ENCODE results near the gene ARMC2. TPM values are rescaled to one million over a fixed set of nuclear protein-coding genes. Genes with fewer than 3 reads are reported as not detected.
A peak's percentile ranks its signal among the peaks of the same experiment; 100 is the strongest.

Gene ARMC2
- total RNA-seq, 2 experiments from 2014 or later: 2.6 to 8.4 TPM

GRCh38 chr6:109002882-109003281 lies 154.7 kb downstream of the ARMC2 start:
- Histone ChIP-seq H3K4me2 (ENCODE audit: low read length) (no peak overlapping the region), H2AFZ (ENCODE audit: low read length) (no peak overlapping the region), H3K4me3 (ENCODE audit: low read depth, low read length, poor library complexity, severe bottlenecking) (no peak overlapping the region), H3K27ac (ENCODE audit: low read depth, low read length, poor library complexity, severe bottlenecking) (no peak overlapping the region), H3K79me2 (ENCODE audit: insufficient read depth, low read depth, low read length) (no peaks in the 10 kb centered on the region), H3K36me3 (ENCODE audit: insufficient read depth, low read length) (no peaks in the 10 kb centered on the region), H3K9me3 (ENCODE audit: low read length) (no peaks in the 10 kb centered on the region), H4K20me1 (ENCODE audit: insufficient read depth, low read length) (peaks cover 4% of the 10 kb centered on the region; the same call in 1 of the 2 replicates), H3K4me1 (ENCODE audit: insufficient read depth, low read length, poor library complexity, severe bottlenecking) (peaks cover 3% of the 10 kb centered on the region), H3K9me2 (ENCODE audit: insufficient read depth, low read length) (no peaks in the 10 kb centered on the region)
- no peak for TF ChIP-seq EZH2phosphoT487 (IDR thresholded peaks at IDR 0.05; ENCODE audit: borderline replicate concordance, low read depth, low read length)
- TF ChIP-seq, protein P1, sequence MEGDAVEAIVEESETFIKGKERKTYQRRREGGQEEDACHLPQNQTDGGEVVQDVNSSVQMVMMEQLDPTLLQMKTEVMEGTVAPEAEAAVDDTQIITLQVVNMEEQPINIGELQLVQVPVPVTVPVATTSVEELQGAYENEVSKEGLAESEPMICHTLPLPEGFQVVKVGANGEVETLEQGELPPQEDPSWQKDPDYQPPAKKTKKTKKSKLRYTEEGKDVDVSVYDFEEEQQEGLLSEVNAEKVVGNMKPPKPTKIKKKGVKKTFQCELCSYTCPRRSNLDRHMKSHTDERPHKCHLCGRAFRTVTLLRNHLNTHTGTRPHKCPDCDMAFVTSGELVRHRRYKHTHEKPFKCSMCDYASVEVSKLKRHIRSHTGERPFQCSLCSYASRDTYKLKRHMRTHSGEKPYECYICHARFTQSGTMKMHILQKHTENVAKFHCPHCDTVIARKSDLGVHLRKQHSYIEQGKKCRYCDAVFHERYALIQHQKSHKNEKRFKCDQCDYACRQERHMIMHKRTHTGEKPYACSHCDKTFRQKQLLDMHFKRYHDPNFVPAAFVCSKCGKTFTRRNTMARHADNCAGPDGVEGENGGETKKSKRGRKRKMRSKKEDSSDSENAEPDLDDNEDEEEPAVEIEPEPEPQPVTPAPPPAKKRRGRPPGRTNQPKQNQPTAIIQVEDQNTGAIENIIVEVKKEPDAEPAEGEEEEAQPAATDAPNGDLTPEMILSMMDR (conservative IDR thresholded peaks at IDR 0.05; ENCODE audit: low read length): no peak
- intact Hi-C loops (cut with micrococcal nuclease; ENCODE audit: unreplicated experiment): no loop called here
- CTCF ChIA-PET (ENCODE audit: unreplicated experiment): no interaction called here
- POLR2A ChIA-PET: no interaction called here
- DNase-seq (ENCODE audit: low spot score): no peak
- BruUV-seq (replicated peaks): no TSS peak

- no peaks in the 10 kb centered on the region for H3K9me2 ChIP-seq (ENCODE audit: insufficient read depth, low read length)
- H3K4me3 ChIP-seq (ENCODE audit: low read depth, low read length, poor library complexity, severe bottlenecking): no peak overlapping the region
- ChIA-PET CTCF (ENCODE audit: unreplicated experiment) (no interaction called here), POLR2A (interaction anchor here (0.5 to 1.2 kb wide), 3 partner anchors 8 to 103 kb away, joined by 3 read pairs; no protein-coding TSS in a partner anchor)
- H3K4me1 ChIP-seq (ENCODE audit: insufficient read depth, low read length, poor library complexity, severe bottlenecking): peaks cover 23% of the 10 kb centered on the region
- peaks cover 14% of the 10 kb centered on the region; the same call in 1 of the 2 replicates for H4K20me1 ChIP-seq (ENCODE audit: insufficient read depth, low read length)
- H2AFZ ChIP-seq (ENCODE audit: low read length): no peak overlapping the region
- peaks cover 6% of the 10 kb centered on the region; the same call in 1 of the 2 replicates for H3K79me2 ChIP-seq (ENCODE audit: insufficient read depth, low read depth, low read length)
- H3K27ac ChIP-seq (ENCODE audit: low read depth, low read length, poor library complexity, severe bottlenecking): no peak overlapping the region
- H3K4me2 ChIP-seq (ENCODE audit: low read length): peak overlapping the region; percentile 100; the same call in 1 of the 2 replicates
- H3K9me3 ChIP-seq (ENCODE audit: low read length): no peaks in the 10 kb centered on the region
- TF ChIP-seq EZH2phosphoT487 (IDR thresholded peaks at IDR 0.05; ENCODE audit: borderline replicate concordance, low read depth, low read length): no peak
- TF ChIP-seq, protein P1 (conservative IDR thresholded peaks at IDR 0.05; ENCODE audit: low read length): no peak
- no peaks in the 10 kb centered on the region for H3K36me3 ChIP-seq (ENCODE audit: insufficient read depth, low read length)
- no peak for DNase-seq (ENCODE audit: low spot score)
- BruUV-seq (replicated peaks): no TSS peak
- intact Hi-C loops (cut with micrococcal nuclease; ENCODE audit: unreplicated experiment): loop anchor here (5.0 kb wide), 1 partner anchor 50 kb away; no protein-coding TSS in a partner anchor
These were observed 158.6 kb downstream of the ARMC2 start for GRCh38 chr6:109006818-109007217.

GRCh38 chr6:109007521-109007920 lies 159.3 kb downstream of the ARMC2 start:
- Histone ChIP-seq H3K4me2 (ENCODE audit: low read length) (peak overlapping the region; percentile 100; the same call in 1 of the 2 replicates), H3K79me2 (ENCODE audit: insufficient read depth, low read depth, low read length) (peaks cover 6% of the 10 kb centered on the region; the same call in 1 of the 2 replicates), H3K9me2 (ENCODE audit: insufficient read depth, low read length) (no peaks in the 10 kb centered on the region), H3K4me3 (ENCODE audit: low read depth, low read length, poor library complexity, severe bottlenecking) (no peak overlapping the region), H3K36me3 (ENCODE audit: insufficient read depth, low read length) (no peaks in the 10 kb centered on the region), H4K20me1 (ENCODE audit: insufficient read depth, low read length) (peaks cover 10% of the 10 kb centered on the region; the same call in 1 of the 2 replicates), H3K9me3 (ENCODE audit: low read length) (no peaks in the 10 kb centered on the region), H3K27ac (ENCODE audit: low read depth, low read length, poor library complexity, severe bottlenecking) (no peak overlapping the region), H2AFZ (ENCODE audit: low read length) (no peak overlapping the region), H3K4me1 (ENCODE audit: insufficient read depth, low read length, poor library complexity, severe bottlenecking) (peaks cover 23% of the 10 kb centered on the region)
- DNase-seq (ENCODE audit: low spot score): no peak
- ChIA-PET POLR2A (interaction anchor here (0.7 to 1.6 kb wide), 3 partner anchors 11 to 1472 kb away, joined by 3 to 9 read pairs (median 7); no protein-coding TSS in a partner anchor), CTCF (ENCODE audit: unreplicated experiment) (no interaction called here)
- TF ChIP-seq, protein P1 (conservative IDR thresholded peaks at IDR 0.05; ENCODE audit: low read length): no peak
- TF ChIP-seq EZH2phosphoT487 (IDR thresholded peaks at IDR 0.05; ENCODE audit: borderline replicate concordance, low read depth, low read length): no peak
- intact Hi-C loops (cut with micrococcal nuclease; ENCODE audit: unreplicated experiment): loop anchor here (5.0 kb wide), 1 partner anchor 50 kb away; no protein-coding TSS in a partner anchor
- no TSS peak for BruUV-seq (replicated peaks)

All from OCI-LY7 (cell line).